Measurements from ENCODE around the gene RTF1. TPM values are rescaled to one million over a fixed set of nuclear protein-coding genes. Genes with fewer than 3 reads are reported as not detected.
A peak's percentile ranks its signal among the peaks of the same experiment; 100 is the strongest.

The RTF1 gene
- total RNA-seq, 1 donor from 2014 or later: 35.4 TPM

GRCh38 chr15:41482110-41482877, 65.4 kb downstream of the RTF1 start:
- DNase-seq (ENCODE audit: low spot score) (no peak), ATAC-seq (no peak)
- intact Hi-C loops (cut with DNase I): no loop called here

DNA sequence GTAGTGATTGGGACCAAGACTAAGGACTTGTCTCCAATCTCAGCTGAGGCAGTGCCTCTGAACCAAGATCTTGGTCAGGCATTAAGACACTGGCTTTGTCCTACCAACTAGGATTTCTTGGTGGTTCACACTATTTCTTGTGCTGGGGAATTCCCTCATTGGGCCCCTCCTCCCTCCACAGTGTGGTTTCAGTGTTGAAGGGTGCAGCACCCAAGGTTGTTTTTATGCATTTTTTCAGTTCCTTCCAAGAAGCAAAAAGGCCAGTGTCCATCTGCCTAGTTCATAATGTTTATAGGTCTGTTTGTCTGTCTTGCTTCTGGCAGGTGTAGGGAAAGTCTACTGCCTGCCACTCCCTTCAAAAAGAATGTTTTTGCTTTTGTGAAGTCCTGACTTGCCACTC, 66.2 kb downstream of the RTF1 start:
- ATAC-seq (no peak), DNase-seq (ENCODE audit: low spot score) (no peak)
- intact Hi-C loops (cut with DNase I): no loop called here

GRCh38 chr15:41483519-41483918, 66.6 kb downstream of the RTF1 start:
- intact Hi-C loops (cut with DNase I): no loop called here
- no peak for ATAC-seq

DNA sequence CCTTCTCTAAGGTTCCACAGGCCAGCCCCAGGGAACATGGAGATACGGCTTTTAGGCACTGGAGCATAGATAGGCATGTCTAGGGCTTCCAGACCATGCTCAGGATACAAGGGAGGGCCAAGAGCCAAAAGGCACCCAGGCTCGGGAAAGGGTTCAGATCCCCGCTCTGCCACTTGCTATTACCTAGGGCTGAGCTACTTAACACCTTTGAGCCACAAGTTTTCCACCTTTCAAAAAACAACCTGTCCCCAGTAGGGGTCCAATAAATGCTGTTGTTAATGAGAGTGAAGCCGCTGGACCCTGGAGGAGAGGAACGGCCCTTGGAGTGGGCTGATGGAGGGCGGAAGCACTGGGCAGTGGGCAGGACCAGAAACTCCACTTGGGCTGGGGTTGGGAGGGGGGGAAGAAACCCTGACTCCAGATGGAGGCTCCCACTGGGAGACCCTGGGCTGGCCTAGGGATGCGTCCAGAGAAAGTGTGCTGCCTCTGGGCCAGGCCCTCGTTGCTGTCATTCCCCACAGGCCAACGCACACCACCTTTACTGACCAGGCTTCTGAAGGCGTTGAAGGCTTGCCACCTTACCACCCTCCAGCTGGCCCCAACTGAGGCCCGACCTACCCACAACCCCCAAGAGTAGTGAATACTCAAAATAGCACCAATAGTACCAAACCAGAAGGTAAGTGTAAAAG, 68.2 kb downstream of the RTF1 start:
- no peak for DNase-seq (ENCODE audit: low spot score)
- ATAC-seq: peak; percentile 26

More at GRCh38 chr15:41483519-41483918, 66.6 kb downstream of the RTF1 start:
- DNase-seq (ENCODE audit: low spot score): no peak

GRCh38 chr15:41486286-41486685, 69.4 kb downstream of the RTF1 start:
- ATAC-seq (no peak), DNase-seq (ENCODE audit: low spot score) (no peak)
- intact Hi-C loops (cut with DNase I): no loop called here

More for the DNA sequence above, 68.2 kb downstream of the RTF1 start:
- intact Hi-C loops (cut with DNase I): no loop called here

GRCh38 chr15:41487381-41487780, 70.5 kb downstream of the RTF1 start:
- ATAC-seq: no peak
- no peak for DNase-seq (ENCODE audit: low spot score)

DNA sequence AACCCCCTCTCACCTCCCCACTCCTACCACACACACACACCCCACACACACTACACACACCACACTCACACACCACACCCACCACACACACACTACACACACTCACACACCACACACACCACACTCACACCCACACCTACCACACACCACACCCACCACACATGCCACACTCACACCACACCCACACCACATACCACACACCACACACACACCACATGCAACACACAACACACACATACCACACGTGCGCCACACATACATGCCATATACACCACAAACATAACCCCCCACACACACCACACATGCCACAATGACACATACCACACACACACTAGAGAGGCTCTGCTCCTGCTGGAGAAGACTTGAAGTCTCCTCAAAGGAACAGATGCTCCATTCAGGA, 70.9 kb downstream of the RTF1 start:
- DNase-seq (ENCODE audit: low spot score) (no peak), ATAC-seq (no peak)
- intact Hi-C loops (cut with DNase I): no loop called here

More at GRCh38 chr15:41487381-41487780, 70.5 kb downstream of the RTF1 start:
- intact Hi-C loops (cut with DNase I): no loop called here

DNA sequence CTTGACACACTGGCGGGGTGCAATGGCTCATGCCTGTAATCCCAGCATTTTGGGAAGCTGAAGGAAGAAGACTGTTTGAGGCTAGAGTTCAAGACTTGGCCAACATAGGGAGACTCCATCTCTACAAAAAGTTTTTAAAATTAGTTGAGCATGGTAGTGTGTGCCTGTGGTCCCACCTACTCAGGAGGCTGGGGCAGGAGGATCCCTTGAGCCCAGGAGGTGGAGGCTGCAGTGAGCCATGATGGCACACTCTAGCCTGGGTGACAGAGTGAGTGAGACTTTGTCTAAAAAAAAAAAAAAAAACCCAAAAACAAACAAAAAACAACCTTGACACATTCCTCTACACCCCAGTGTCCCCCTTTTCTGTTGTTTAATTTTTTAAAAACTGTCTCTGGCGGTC, 72.7 kb downstream of the RTF1 start:
- no peak for DNase-seq (ENCODE audit: low spot score)
- intact Hi-C loops (cut with DNase I): no loop called here
- no peak for ATAC-seq

DNA sequence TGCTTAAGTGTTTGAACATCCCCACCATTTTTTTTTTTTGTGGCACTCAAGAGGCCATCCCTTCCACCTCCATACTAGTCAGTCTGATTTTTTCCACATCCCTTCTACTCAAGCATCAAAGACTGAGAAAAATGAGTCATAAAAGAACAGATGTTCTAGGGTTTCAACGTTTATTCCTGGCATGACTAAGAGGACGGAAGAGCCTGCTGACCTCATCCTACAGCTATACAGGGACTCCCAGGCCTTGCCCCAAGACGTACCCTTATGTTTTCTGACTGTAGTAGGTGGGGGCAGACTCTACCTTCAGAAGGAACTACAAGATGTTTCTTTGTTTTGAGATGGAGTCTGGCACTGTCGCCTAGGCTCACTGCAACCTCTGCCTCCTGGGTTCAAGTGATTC, 73.5 kb downstream of the RTF1 start:
- DNase-seq (ENCODE audit: low spot score) (no peak), ATAC-seq (no peak)
- intact Hi-C loops (cut with DNase I): no loop called here

DNA sequence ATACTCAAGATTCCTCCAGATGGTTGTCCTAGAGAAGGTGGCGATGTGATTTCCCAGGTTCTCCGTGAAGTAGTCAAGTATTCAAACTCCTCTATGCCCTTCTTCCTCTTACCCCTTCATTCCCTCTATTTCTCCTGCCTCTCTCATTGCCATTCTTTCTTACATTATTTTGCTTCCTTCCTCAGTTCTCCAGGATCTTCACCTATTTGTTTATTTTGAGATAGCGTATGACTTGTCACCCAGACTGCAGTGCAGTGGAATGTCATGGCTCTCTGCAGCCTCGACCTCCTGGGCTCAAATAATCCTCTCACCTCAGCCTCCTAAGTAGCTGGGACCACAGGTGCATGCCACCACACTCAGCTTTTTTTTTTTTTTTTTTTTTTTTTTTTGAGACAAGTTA, 75.0 kb downstream of the RTF1 start:
- intact Hi-C loops (cut with DNase I): no loop called here
- DNase-seq (ENCODE audit: low spot score): no peak

DNA sequence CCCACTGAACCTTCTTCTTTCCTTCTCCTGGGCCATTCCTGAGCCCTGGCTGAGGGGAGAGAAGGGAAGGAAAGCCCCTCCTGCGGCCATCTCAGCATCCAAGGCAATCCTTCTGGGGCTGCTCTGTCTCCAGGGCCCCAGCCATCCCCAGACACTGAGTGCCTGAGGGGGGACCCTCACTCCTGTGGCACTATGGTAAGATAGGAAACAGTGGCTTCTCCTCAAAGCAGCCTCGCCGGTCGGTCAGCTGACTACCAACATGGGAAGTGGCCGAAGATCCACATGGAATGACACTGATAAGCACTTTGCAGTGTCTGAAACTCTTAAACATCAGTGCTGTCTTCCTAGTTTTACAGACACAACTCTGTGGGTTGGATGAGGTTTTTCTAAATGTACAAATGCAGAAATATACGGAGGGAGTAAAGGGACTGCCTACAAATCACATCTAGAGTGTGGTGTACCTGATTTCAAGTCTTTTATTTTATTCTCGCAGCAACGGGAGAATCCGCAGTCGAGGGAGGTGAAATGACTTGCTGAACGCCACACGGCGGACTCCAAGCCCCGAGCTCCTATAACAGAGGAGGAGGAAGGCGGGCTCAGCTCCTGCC, 75.8 kb downstream of the RTF1 start:
- intact Hi-C loops (cut with DNase I): no loop called here
- DNase-seq (ENCODE audit: low spot score) (no peak), ATAC-seq (no peak)

More for the DNA sequence above, 75.0 kb downstream of the RTF1 start:
- ATAC-seq: no peak

GRCh38 chr15:41493205-41493901, 76.5 kb downstream of the RTF1 start, which contains the start of gene ITPKA:
Gene ITPKA (plus strand): TSS chr15:41493874. CDS start chr15:41493928, 54 bp downstream.
- peak; percentile 77 for ATAC-seq
- intact Hi-C loops (cut with DNase I): no loop called here
- peak; percentile 78 for DNase-seq (ENCODE audit: low spot score)

DNA sequence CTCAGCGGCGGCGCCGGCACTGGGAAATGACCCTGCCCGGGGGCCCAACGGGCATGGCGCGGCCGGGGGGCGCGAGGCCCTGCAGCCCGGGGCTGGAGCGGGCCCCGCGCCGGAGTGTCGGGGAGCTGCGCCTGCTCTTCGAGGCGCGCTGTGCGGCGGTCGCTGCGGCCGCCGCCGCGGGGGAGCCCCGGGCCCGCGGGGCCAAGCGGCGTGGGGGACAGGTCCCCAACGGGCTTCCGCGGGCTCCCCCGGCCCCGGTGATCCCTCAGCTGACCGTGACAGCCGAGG, 77.0 kb downstream of the RTF1 start:
- no peak for DNase-seq (ENCODE audit: low spot score)
- intact Hi-C loops (cut with DNase I): no loop called here
- no peak for ATAC-seq

GRCh38 chr15:41494190-41494921, 77.5 kb downstream of the RTF1 start:
- ATAC-seq: peak; percentile 5
- DNase-seq (ENCODE audit: low spot score): no peak
- intact Hi-C loops (cut with DNase I): no loop called here

DNA sequence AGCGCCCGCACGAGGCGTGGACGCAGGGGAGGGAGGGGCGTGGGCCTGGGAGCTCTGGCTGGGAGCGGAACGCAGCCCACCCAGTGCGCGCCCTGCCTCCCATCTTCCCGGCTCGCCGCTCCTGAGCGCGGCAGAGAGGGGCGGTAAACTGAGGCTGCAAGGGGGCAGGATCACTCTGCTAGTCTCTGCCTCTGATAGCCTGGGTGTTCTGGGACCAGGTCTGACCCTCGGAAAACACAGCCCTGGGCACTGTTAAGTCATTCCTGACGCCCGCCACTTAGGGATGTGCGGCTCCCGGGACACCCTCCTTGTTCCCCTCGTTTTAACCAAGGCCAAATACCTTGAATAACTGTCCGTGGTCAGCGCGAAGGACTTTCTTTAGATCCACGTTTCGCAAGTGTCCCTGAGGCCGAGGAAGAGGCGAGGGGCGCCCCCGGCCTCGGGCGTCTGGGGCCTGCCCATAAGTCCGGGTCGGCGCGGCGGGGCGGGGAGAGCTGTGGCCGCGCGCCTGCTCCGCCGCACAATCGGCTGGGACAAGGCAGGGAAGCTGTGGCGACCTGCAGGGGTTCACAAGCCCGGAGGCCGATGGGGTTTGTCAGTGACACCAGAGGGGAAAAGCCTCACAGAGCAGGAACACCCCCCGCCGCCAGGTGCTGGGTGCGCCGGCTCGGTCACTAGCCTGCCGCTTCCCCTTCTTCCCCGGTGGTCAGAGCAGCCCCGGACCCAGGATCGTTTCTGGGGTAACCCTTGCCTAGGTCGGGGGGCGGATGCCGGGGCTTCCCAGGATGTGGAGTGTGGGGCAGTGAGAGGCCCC, 78.2 kb downstream of the RTF1 start:
- DNase-seq (ENCODE audit: low spot score) (no peak), ATAC-seq (no peak)

DNA sequence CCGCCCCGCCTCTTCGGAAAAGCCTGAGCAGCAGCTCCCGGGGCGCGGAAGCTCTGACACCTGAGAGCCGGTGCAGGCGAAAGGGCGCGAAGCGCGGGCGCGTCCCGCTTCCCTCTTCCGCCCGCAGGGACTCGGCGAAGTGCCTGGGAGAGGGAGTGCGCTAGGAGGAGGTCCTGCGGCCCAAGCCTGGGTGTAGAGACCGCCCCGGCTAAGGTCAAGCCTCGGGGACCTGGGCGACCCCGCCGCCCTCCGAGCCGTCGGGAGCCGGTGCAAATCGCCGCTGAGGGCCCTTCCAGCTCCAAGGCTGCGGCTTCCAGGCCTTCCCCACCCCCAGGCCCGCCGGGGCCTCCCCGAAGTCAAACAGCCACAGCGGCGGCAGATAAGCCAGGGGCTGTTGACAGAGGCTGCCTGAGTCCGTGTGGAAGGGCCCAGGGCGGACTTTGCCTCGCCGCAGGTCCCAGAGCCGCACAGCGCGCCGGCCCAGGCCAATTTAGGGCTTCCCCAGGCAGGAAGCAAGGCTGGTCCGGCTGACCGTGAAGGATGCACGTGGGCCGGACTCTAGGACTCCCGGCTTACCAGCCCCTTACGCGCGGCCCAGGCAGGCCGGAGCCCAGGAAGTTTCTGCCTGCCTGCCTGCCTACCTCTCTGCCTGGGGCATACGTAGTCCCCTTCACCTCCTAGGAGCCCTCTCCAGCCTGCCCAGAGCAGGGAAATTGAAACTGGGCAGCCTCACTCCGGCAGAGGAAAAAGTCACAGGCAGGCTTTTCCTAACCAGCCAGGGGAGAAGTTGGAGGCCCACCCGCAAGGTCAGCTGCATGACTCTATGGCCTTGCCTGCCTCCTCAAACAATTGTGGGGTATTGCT, 79.1 kb downstream of the RTF1 start:
- no peak for DNase-seq (ENCODE audit: low spot score)
- peak; percentile 25 for ATAC-seq
- intact Hi-C loops (cut with DNase I): no loop called here

More for the DNA sequence above, 78.2 kb downstream of the RTF1 start:
- intact Hi-C loops (cut with DNase I): no loop called here

GRCh38 chr15:41498657-41499056, 81.8 kb downstream of the RTF1 start:
- ATAC-seq (no peak), DNase-seq (ENCODE audit: low spot score) (no peak)
- intact Hi-C loops (cut with DNase I): no loop called here
